ENCODE results near the gene GAMT. TPM values are rescaled to one million over a fixed set of nuclear protein-coding genes. Genes with fewer than 3 reads are reported as not detected.

GAMT gene
- total and polyA plus RNA-seq, 8 donors, result 5.9 to 26.1 (median 23.3) TPM

DNA sequence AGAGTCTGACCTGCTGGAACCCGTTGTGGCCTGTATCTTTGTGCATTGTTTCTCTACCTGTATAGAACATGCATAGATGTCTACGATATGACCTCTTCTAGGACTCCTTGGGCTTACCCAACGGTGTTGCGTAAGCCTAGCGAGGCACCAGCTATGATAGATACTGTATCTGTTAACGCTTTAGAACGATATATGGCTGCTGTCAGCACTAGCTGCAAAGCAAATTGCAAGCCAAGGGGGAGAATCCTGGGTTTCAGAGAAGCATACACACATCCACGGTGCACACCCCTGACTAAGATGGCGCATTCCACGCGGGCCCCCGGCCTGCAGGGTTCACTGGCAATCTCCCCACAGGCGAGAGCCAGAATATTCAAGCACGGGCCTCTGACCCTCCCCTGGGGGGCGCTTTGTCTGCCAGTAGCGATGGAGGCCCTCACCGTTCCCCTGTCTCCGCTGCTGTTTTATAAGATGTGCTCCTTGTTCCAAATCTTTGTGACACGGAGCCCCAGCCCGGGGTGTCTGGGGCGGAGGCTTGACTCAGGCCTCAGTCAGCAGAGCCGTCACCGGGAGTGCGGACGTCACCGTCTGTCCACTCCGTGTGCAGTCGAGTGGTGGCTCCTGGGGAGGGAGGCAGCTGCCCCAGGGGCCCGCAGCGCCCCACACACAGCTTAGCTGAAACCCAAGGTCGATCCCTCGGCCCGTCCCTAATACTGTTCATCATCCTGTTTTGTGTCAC is 23.9 kb upstream of the GAMT start:
- ATAC-seq, result no peak
- no peaks in the 10 kb centered on the region for H3K9me3 ChIP-seq
- no peak for DNase-seq
- peaks cover 0 to 3% of the 10 kb centered on the region in 2 donors for H3K4me1 ChIP-seq
- peaks cover 0 to 98% of the 10 kb centered on the region in 2 donors for H3K36me3 ChIP-seq
- no peak overlapping the region for H3K4me3 ChIP-seq
- H3K27me3 ChIP-seq, result no peaks in the 10 kb centered on the region
- intact Hi-C loops (cut with DNase I), result no loop called here
- no peak overlapping the region for H3K27ac ChIP-seq
- TF ChIP-seq, protein P1, sequence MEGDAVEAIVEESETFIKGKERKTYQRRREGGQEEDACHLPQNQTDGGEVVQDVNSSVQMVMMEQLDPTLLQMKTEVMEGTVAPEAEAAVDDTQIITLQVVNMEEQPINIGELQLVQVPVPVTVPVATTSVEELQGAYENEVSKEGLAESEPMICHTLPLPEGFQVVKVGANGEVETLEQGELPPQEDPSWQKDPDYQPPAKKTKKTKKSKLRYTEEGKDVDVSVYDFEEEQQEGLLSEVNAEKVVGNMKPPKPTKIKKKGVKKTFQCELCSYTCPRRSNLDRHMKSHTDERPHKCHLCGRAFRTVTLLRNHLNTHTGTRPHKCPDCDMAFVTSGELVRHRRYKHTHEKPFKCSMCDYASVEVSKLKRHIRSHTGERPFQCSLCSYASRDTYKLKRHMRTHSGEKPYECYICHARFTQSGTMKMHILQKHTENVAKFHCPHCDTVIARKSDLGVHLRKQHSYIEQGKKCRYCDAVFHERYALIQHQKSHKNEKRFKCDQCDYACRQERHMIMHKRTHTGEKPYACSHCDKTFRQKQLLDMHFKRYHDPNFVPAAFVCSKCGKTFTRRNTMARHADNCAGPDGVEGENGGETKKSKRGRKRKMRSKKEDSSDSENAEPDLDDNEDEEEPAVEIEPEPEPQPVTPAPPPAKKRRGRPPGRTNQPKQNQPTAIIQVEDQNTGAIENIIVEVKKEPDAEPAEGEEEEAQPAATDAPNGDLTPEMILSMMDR (IDR thresholded peaks at IDR 0.05), result no peak

DNA sequence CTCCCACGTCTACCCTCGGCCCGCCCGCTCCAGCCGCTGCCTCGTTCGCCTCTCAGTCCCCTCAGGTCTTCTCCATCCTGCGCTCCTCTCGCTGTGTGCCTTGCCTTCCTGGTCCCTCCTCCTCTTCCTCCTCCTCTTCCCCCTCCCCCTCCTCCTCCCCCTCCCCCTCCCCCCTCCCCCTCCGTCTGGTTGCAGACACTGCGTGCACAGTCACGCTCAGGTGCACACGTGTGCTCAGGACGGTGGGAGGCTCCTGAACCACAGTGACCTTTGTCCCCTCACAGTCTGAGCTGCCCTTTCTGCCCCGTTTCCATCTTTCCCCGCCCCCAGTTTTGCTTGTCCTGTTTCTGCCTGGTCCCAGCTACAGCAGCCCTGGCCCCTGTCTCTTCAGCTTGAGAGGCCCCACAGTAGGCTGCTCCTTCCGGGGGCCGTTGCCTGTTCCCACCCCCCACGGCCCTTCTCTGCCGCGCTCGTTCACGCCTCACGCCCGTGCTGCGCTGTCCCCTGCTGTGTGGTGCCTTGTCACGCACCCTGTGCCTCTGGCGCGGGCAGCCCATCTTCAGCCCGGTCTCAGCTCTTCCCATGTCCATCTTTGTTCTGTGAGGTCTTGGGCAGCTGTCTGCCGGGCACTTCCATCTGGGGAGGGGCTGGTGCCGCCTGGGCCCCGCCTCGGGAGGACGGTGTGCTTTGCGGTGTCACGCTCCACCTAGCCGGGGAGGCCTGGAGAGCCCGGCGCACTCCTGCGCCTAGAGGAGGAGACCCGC is 23.0 kb upstream of the GAMT start:
- Histone ChIP-seq H3K4me1 (peaks cover 0 to 3% of the 10 kb centered on the region in 2 donors), H3K9me3 (no peaks in the 10 kb centered on the region), H3K4me3 (no peak overlapping the region), H3K27me3 (no peaks in the 10 kb centered on the region), H3K36me3 (peaks cover 0 to 93% of the 10 kb centered on the region in 2 donors), H3K27ac (no peak overlapping the region)
- intact Hi-C loops (cut with DNase I), result no loop called here
- TF ChIP-seq, protein P1 (IDR thresholded peaks at IDR 0.05), result no peak
- DNase-seq (no peak), ATAC-seq (no peak)

DNA sequence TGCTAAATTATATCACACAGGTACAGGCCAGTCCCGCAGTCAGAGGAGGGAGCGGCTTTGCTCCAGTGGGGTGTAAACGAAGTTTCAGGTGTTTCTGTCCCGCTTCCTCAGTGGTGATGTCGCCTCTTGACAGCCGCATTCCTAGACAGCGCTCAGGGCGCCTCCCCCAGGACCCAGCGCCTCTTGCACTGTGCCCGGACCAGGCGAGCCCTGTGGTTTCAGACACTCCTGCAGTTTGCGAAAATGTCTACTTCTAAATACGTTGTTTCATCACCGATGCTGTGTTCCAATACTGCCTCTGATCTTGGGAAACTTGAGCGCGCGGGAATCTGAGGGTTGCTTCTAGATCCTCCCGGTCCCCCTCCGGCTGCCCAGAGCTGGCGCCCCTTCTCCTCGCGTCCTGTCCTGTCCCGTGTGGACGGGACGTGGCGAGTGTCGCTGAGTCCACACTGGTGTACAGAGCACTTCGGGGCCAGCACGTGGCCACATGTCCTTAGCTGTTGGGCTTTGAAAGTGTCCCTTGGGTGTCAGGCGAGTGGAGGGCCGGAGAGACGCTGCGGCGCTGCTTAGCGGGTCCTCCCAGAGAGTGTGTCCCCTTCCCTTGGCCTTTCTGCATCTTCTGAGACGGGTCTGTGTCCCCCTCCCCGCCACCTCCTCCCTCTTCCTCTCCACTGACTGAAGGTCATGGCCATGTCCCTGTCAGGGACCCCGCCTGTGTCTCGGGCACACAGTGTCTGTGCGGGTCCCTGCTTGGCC is 22.3 kb upstream of the GAMT start:
- peaks cover 0 to 3% of the 10 kb centered on the region in 2 donors for H3K4me1 ChIP-seq
- no peak overlapping the region for H3K4me3 ChIP-seq
- no peaks in the 10 kb centered on the region for H3K27me3 ChIP-seq
- ATAC-seq, result no peak
- H3K27ac ChIP-seq, result no peak overlapping the region
- intact Hi-C loops (cut with DNase I), result no loop called here
- peaks cover 0 to 93% of the 10 kb centered on the region in 2 donors for H3K36me3 ChIP-seq
- no peaks in the 10 kb centered on the region for H3K9me3 ChIP-seq
- TF ChIP-seq, protein P1 (IDR thresholded peaks at IDR 0.05), result no peak
- DNase-seq, result no peak

DNA sequence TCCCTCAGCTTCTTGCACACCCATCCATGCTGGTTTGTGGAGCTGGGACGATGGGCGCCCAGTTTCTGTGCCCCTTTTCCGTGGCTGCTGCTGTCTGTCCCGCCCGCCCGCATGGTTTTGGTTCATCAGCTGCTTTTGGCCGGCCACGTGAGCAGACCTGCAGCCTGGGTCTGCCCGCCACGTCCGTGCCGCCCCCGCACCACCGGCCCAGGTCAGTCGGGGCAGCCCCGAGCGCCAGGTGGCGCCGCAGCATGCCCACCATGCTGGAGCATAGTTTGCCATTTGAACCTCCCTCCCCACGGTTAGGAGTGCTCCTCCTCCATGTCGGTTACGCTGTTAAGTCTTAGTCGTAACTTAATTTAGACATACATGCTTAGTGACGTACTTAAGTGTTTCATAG is 21.6 kb upstream of the GAMT start:
- Histone ChIP-seq H3K27ac (no peak overlapping the region), H3K27me3 (no peaks in the 10 kb centered on the region), H3K36me3 (peaks cover 0 to 93% of the 10 kb centered on the region in 2 donors), H3K4me3 (no peak overlapping the region), H3K9me3 (no peaks in the 10 kb centered on the region), H3K4me1 (peaks cover 1 to 9% of the 10 kb centered on the region in 2 donors)
- TF ChIP-seq, protein P1 (IDR thresholded peaks at IDR 0.05), result no peak
- DNase-seq (no peak), ATAC-seq (no peak)
- intact Hi-C loops (cut with DNase I), result no loop called here

DNA sequence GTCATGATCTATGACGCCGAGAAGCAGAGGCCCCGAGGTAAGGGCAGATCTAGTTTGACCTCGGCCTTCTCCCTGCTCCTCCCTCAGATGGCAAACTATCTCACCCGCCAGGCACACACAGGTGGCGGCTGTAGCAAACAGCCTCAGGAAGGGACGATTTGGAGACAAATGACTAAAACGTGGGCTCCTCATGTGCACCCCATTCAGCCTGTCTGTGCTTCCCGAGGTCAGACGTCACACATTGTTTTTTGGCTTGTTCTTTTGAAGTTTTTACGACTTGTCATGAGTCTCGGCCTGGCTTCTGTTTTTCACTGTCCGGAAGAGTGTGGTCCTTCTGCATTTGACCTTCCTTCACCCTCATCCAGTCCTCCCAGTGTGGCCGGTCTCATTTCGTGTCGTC is 21.0 kb upstream of the GAMT start:
- DNase-seq (no peak), ATAC-seq (no peak)
- no peaks in the 10 kb centered on the region for H3K27me3 ChIP-seq
- TF ChIP-seq, protein P1 (IDR thresholded peaks at IDR 0.05), result no peak
- intact Hi-C loops (cut with DNase I), result no loop called here
- H3K4me1 ChIP-seq, result peaks cover 5 to 15% of the 10 kb centered on the region in 2 donors
- peaks cover 0 to 91% of the 10 kb centered on the region in 2 donors for H3K36me3 ChIP-seq
- no peak overlapping the region for H3K4me3 ChIP-seq
- no peak overlapping the region for H3K27ac ChIP-seq
- H3K9me3 ChIP-seq, result no peaks in the 10 kb centered on the region
